OCI-LY7 (cell line): ENCODE results near the gene NLGN1. TPM values are rescaled to one million over a fixed set of nuclear protein-coding genes. Genes with fewer than 3 reads are reported as not detected.
"Not testable (repeated sequence)": the region's sequence is repeated elsewhere in the genome, so short reads cannot be mapped to it uniquely, and the experiment has no call there.

Experiments used
- BruUV-seq: library from RNA; stranded (reverse); fragments of 400-500 nt; replicated peaks from 2 replicates; lab custom pipeline; 2021; lab: Mats Ljungman, UMichigan
- CTCF ChIA-PET: fragments of 300-600 bp; sonication (Branson Sonifier 250); formaldehyde crosslinking; loops from one replicate; lab custom pipeline; 2022; ENCODE audit warnings: antibody characterized with exemption; ENCODE audit not compliant: unreplicated experiment; lab: Charles Lee
- POLR2A ChIA-PET: fragments of 300-600 bp; sonication (Branson Sonifier 250); formaldehyde crosslinking; loops from one replicate; lab custom pipeline; 2022; ENCODE audit warnings: antibody characterized with exemption; lab: Charles Lee
- DNase-seq: peaks from one replicate; pipeline ENCODE4 v3.0.0-alpha.2; 2015; ENCODE audit warnings: low spot score
- H2AFZ ChIP-seq: fragments of 200-600 bp; sonication (generic), shearing (Covaris generic); 2 replicates; pipeline ENCODE4 v1.6.1; 2014; ENCODE audit warnings: mild to moderate bottlenecking, antibody characterized with exemption, low read length, moderate library complexity
- H3K27ac ChIP-seq: fragments of 200-600 bp; sonication (generic); 2 replicates; pipeline ENCODE4 v1.5.1; 2014; ENCODE audit warnings: mixed run types, low read depth, mild to moderate bottlenecking, moderate library complexity, low read length, inconsistent platforms; ENCODE audit not compliant: poor library complexity, severe bottlenecking
- H3K36me3 ChIP-seq: fragments of 200-600 bp; sonication (generic); 2 replicates; pipeline ENCODE4 v1.6.1; 2014; ENCODE audit warnings: mild to moderate bottlenecking, antibody characterized with exemption, low read length, moderate library complexity, mixed read lengths; ENCODE audit not compliant: insufficient read depth
- H3K4me1 ChIP-seq: fragments of 200-600 bp; sonication (generic); 2 replicates; pipeline ENCODE4 v1.5.1; 2014; ENCODE audit warnings: mild to moderate bottlenecking, low read length; ENCODE audit not compliant: insufficient read depth, poor library complexity, severe bottlenecking
- H3K4me2 ChIP-seq: fragments of 200-600 bp; sonication (generic); 2 replicates; pipeline ENCODE4 v1.6.1; 2014; ENCODE audit warnings: mild to moderate bottlenecking, low read length
- H3K4me3 ChIP-seq: fragments of 200-600 bp; sonication (generic); 2 replicates; pipeline ENCODE4 v1.5.1; 2014; ENCODE audit warnings: mild to moderate bottlenecking, low read depth, low read length; ENCODE audit not compliant: poor library complexity, severe bottlenecking
- H3K79me2 ChIP-seq: fragments of 200-600 bp; sonication (generic); 2 replicates; pipeline ENCODE4 v1.6.1; 2016; ENCODE audit warnings: low read depth, mild to moderate bottlenecking, low read length, moderate library complexity, mixed read lengths; ENCODE audit not compliant: insufficient read depth
- H3K9me2 ChIP-seq: fragments of 200-600 bp; sonication (generic); 2 replicates; pipeline ENCODE4 v1.6.1; 2016; ENCODE audit warnings: mild to moderate bottlenecking, low read length, mixed read lengths; ENCODE audit not compliant: insufficient read depth
- H3K9me3 ChIP-seq: fragments of 200-600 bp; sonication (generic); 2 replicates; pipeline ENCODE4 v1.6.1; 2014; ENCODE audit warnings: mild to moderate bottlenecking, mixed run types, low read length, mixed read lengths
- H4K20me1 ChIP-seq: fragments of 200-600 bp; sonication (generic); 2 replicates; pipeline ENCODE4 v1.6.1; 2014; ENCODE audit warnings: mild to moderate bottlenecking, antibody characterized with exemption, low read length, moderate library complexity, mixed read lengths; ENCODE audit not compliant: insufficient read depth
- CTCF ChIP-seq: fragments of 200-600 bp; sonication (generic); conservative IDR thresholded peaks from 2 replicates; pipeline ENCODE4 v1.5.1; 2014; ENCODE audit warnings: mild to moderate bottlenecking, antibody characterized with exemption, low read length, moderate library complexity, mixed read lengths
- EZH2phosphoT487 ChIP-seq: fragments of 200-600 bp; sonication (generic); IDR thresholded peaks from 2 replicates; pipeline ENCODE4 v1.6.1; 2018; ENCODE audit warnings: low read depth, borderline replicate concordance, mild to moderate bottlenecking, mixed run types, antibody characterized with exemption, low read length, moderate library complexity, mixed read lengths
- intact Hi-C: fragments of 100-400 bp; cut with micrococcal nuclease; formaldehyde crosslinking; loops from one replicate; pipeline ENCODE4 v1.10.0; 2022; ENCODE audit not compliant: unreplicated experiment
- total RNA-seq, 2 experiments: library from RNA; depleted of rRNA in 1 of 2; stranded (reverse); fragments of >200 nt in 1 of 2; shearing (Covaris generic) in 1 of 2; gene quantifications; 2 replicates each; pipeline ENCODE4 v1.2.3, GENCODE V29; 2014 to 2022

Gene NLGN1
- total RNA-seq, 2 experiments from 2014 or later: not detected

- DNase-seq: no peak
- H3K9me2 ChIP-seq: no peaks in the 10 kb centered on the region
- ChIA-PET POLR2A (interaction anchor here (0.5 to 0.6 kb wide), 2 partner anchors 56 to 670 kb away, joined by 3 to 4 read pairs; no protein-coding TSS in a partner anchor), CTCF (no interaction called here)
- no peaks in the 10 kb centered on the region for H3K4me1 ChIP-seq
- intact Hi-C loops: no loop called here
- no peaks in the 10 kb centered on the region for H4K20me1 ChIP-seq
- no TSS peak for BruUV-seq
- no peaks in the 10 kb centered on the region for H3K36me3 ChIP-seq
- TF ChIP-seq EZH2phosphoT487 (no peak), CTCF (no peak)
- H3K4me2 ChIP-seq: no peak overlapping the region
- H3K9me3 ChIP-seq: no peaks in the 10 kb centered on the region
- no peaks in the 10 kb centered on the region for H3K79me2 ChIP-seq
- H3K27ac ChIP-seq: no peak overlapping the region
- H2AFZ ChIP-seq: no peak overlapping the region
- H3K4me3 ChIP-seq: no peak overlapping the region
Observed at GRCh38 chr3:173588556-173588955, 191.0 kb downstream of the NLGN1 start.

- TF ChIP-seq CTCF (no peak), EZH2phosphoT487 (no peak)
- H3K9me2 ChIP-seq: no peaks in the 10 kb centered on the region
- ChIA-PET CTCF (no interaction called here), POLR2A (interaction anchor here (0.5 kb wide), 1 partner anchor 669 kb away, joined by 3 read pairs; no protein-coding TSS in a partner anchor)
- H3K4me3 ChIP-seq: no peak overlapping the region
- H3K4me2 ChIP-seq: no peak overlapping the region
- no peaks in the 10 kb centered on the region for H3K79me2 ChIP-seq
- no peak overlapping the region for H2AFZ ChIP-seq
- BruUV-seq: no TSS peak
- H3K27ac ChIP-seq: no peak overlapping the region
- no peaks in the 10 kb centered on the region for H4K20me1 ChIP-seq
- H3K9me3 ChIP-seq: no peaks in the 10 kb centered on the region
- no peak for DNase-seq
- H3K36me3 ChIP-seq: no peaks in the 10 kb centered on the region
- H3K4me1 ChIP-seq: no peaks in the 10 kb centered on the region
- intact Hi-C loops: no loop called here
Observed at GRCh38 chr3:173589116-173589515, 191.6 kb downstream of the NLGN1 start.

- no peak overlapping the region for H3K4me3 ChIP-seq
- no peak overlapping the region for H2AFZ ChIP-seq
- TF ChIP-seq EZH2phosphoT487 (no peak), CTCF (no peak)
- no peaks in the 10 kb centered on the region for H3K79me2 ChIP-seq
- ChIA-PET POLR2A (no interaction called here), CTCF (no interaction called here)
- H3K36me3 ChIP-seq: no peaks in the 10 kb centered on the region
- H3K4me2 ChIP-seq: no peak overlapping the region
- intact Hi-C loops: no loop called here
- BruUV-seq: no TSS peak
- no peaks in the 10 kb centered on the region for H3K9me2 ChIP-seq
- no peak overlapping the region for H3K27ac ChIP-seq
- H3K4me1 ChIP-seq: no peaks in the 10 kb centered on the region
- no peak for DNase-seq
- H3K9me3 ChIP-seq: no peaks in the 10 kb centered on the region
- H4K20me1 ChIP-seq: no peaks in the 10 kb centered on the region
Observed at GRCh38 chr3:173591401-173591800, 193.9 kb downstream of the NLGN1 start.

GRCh38 chr3:173594881-173595280 is 197.3 kb downstream of the NLGN1 start:
- CTCF ChIA-PET, intact Hi-C loops: not testable (repeated sequence)
- POLR2A ChIA-PET: interaction anchor here (0.6 kb wide), 1 partner anchor 162 kb away, joined by 3 read pairs; no protein-coding TSS in a partner anchor

More at GRCh38 chr3:173594881-173595280, 197.3 kb downstream of the NLGN1 start:
- not testable (repeated sequence) for H3K9me3 ChIP-seq, H3K4me1 ChIP-seq, H3K9me2 ChIP-seq, H3K27ac ChIP-seq, H3K4me2 ChIP-seq, H2AFZ ChIP-seq, H3K36me3 ChIP-seq, H3K4me3 ChIP-seq, H3K79me2 ChIP-seq, BruUV-seq, DNase-seq, H4K20me1 ChIP-seq
